GM18499 (cell line): Measurements from ENCODE around the gene PITPNM1.
"Not testable (repeated sequence)": the region's sequence is repeated elsewhere in the genome, so short reads cannot be mapped to it uniquely, and the experiment has no call there.

Experiments used
- ATAC-seq: cut with Tn5 transposase; IDR thresholded peaks from one replicate; pipeline ENCODE4 v1.9.1; 2021; ENCODE audit warnings: moderate number of reproducible peaks; ENCODE audit not compliant: insufficient read depth, unreplicated experiment

The PITPNM1 gene

GRCh38 chr11:67504950-67505581 lies at the start of gene PITPNM1:
TSS of gene PITPNM1 (minus strand) at chr11:67505363. CDS start at chr11:67504180, 1,183 bp downstream.
- ATAC-seq, result no peak

GRCh38 chr11:67551697-67552096 lies 46.5 kb upstream of the PITPNM1 start:
- ATAC-seq, result not testable (repeated sequence)

GRCh38 chr11:67551127-67551526 lies 46.0 kb upstream of the PITPNM1 start:
- ATAC-seq, result no peak

GRCh38 chr11:67548555-67549110 lies 43.5 kb upstream of the PITPNM1 start:
- ATAC-seq, result no peak

- ATAC-seq, result not testable (repeated sequence)
Measured at GRCh38 chr11:67548112-67548511, 42.9 kb upstream of the PITPNM1 start.

DNA sequence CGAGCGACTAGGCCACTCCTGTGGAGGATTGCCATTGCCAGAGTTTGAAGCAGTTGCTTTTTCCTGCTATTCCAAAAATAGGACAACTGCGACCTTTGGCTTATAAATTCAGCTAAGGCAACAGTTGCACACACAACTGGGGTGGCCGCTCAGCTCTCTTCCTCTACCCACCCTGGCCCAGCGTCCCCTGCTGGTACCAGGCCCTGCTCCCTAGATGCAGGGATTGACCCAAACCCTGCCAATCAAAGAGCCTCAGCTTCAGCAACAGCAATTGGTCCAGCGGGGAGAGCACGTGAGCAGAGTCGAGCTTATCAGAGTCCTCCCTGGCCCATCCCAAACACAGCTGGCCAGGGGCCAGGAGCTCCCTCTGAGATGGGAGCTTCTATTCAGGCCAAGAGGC lies 40.1 kb upstream of the PITPNM1 start:
- ATAC-seq, result no peak

GRCh38 chr11:67544616-67545242 lies 39.6 kb upstream of the PITPNM1 start:
- no peak for ATAC-seq

DNA sequence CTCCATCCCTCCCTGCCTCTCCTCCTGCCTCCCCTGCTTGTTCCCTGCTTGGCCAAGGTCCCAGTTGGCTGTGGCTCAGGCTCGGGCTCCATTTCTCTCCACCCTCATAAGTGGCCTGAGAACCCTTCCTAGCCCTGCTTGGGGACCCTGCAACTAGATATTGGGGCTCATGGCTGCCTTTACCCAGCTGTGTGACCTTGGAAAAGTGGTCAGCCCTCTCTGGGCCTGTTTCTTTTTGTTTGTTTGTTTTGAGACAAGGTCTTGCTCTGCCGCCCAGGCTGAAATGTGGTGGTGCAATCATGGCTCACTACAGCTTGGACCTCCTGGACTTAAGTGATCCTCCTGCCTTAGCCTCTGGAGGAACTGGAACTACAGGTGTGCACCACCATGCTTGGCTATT lies 38.4 kb upstream of the PITPNM1 start:
- no peak for ATAC-seq

DNA sequence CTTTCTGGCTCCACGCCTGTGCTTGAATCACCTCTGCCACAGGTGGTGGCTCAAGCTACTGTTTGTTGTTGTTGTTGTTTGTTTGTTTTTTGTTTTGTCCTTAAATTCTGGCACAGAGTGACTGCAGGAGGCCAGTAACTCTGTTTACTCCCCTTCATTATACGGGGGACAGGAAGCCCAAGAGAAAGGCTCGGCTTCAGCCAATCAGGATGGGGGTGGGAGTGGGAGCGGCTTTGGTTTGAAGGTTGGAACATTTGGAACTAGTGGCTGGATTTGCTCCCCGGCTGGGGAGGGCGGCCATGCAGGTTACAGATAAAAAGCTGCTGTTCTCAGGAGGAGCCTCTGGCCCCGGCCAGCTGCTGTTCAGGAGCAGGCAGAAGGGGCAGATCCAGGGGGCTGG lies 37.8 kb upstream of the PITPNM1 start:
- ATAC-seq, result no peak

- no peak for ATAC-seq
Measured at GRCh38 chr11:67542169-67542568, 37.0 kb upstream of the PITPNM1 start.

- no peak for ATAC-seq
Measured at GRCh38 chr11:67541198-67541597, 36.0 kb upstream of the PITPNM1 start.

GRCh38 chr11:67539550-67539949 lies 34.4 kb upstream of the PITPNM1 start:
- ATAC-seq, result no peak

- no peak for ATAC-seq
Measured at GRCh38 chr11:67538823-67539505, 33.8 kb upstream of the PITPNM1 start.

- no peak for ATAC-seq
Measured at GRCh38 chr11:67538306-67538705, 33.1 kb upstream of the PITPNM1 start.

- ATAC-seq, result no peak
Measured at GRCh38 chr11:67535561-67535960, 30.4 kb upstream of the PITPNM1 start.

- ATAC-seq, result no peak
Measured at GRCh38 chr11:67534070-67534679, 29.0 kb upstream of the PITPNM1 start.

DNA sequence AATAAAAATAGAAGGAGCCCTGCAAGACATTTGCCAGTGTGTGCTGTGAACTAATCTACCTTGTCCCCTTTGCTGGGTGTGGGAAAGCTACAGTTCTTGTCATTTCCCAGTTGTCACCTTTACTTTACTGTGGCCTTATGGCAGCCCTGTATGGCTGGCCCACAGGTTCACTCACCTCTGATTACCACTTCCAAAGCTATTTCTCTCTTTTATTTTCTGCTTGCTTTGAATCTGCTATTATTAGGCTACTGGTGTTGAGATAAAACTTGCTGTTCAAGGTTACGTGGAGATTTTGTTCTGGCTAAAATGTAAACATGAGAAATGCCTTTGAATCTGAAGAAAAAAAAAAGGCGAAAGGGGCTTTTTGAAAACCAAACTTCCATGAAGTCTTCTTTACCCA lies 27.7 kb upstream of the PITPNM1 start:
- no peak for ATAC-seq

- ATAC-seq, result no peak
Measured at GRCh38 chr11:67530282-67530592, 25.1 kb upstream of the PITPNM1 start.

DNA sequence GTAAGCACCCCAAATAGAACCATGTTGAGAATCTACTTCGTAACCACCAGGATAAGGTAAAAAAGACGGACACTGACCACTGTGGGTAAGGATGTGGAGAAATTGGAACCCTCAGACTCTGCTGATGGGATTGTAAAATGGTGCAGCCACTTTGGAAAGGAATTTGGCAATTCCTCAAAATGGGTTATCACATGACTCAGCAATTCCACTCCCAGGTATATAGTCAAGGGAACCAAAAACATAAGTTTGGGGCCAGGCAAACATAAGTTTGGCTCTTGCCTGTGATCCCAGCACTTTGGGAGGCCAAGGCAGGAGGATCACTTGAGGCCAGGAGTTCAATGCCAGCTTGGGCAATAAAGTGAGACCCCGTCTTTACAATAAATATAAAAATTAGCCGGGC lies 23.2 kb upstream of the PITPNM1 start:
- no peak for ATAC-seq

DNA sequence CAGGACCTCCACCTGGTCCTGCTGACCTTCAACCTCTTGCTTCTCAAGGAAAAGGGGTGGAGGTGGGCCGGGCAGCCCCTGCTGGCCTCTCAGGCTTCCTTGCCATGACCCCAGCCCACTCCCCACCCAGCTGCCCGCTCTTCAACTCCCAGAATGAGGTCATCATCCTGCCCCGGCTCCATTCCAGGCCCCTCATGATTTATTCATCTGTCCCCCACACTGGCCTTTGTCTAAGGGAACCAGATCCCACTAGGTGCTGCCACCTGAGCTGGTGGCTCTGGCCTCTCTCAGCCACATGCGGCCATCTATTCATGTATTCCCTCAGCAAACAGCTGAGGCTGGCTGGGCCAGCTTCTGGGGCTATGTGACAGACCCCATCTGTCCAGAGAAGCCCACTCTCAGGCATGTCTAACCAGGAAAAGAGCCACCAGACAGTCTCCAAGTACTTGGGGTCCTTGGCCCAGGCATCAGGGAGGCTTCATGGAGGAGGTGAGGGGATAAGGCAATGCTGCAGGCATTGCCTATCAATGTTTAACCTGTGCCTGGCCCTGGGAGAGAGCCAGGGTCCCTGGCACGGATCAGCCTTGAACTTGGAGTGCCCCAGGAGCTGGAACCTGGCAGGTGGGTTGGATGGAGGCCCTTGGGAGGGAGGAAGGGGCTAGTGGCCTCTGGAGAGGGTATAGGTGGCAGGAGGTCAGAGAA lies 20.3 kb upstream of the PITPNM1 start:
- no peak for ATAC-seq

DNA sequence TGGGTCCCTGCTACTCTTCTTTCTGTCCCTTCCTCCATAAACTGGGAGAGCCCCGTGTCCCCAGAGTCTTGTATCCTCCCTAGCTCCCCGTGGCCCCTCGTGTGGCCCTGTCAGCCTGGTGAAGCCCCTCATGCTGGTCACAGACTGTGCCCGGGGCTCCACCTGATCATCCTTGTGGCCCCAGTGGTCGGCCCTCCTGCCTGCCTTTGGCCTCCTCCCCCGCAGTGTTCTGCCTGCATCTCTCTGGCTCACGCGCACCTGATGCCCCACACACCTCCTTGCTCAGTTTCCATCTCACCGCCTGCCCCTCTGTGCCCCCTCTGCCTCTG lies 19.3 kb upstream of the PITPNM1 start:
- ATAC-seq, result no peak
